Right hindlimb (tissue), 1 donor: Measurements from ENCODE around the gene RREB1.

Source experiments
- DNase-seq: peaks from one replicate; pipeline ENCODE4 v3.0.0-alpha.2; 2018

Gene RREB1

GRCh38 chr6:7197747-7198146, 90.0 kb downstream of the RREB1 start:
- no peak for DNase-seq

- DNase-seq: no peak
These were observed 91.4 kb downstream of the RREB1 start for GRCh38 chr6:7198833-7199800.

GRCh38 chr6:7200598-7201443, 93.1 kb downstream of the RREB1 start:
- DNase-seq: no peak

GRCh38 chr6:7201444-7201731, 93.6 kb downstream of the RREB1 start:
- no peak for DNase-seq

- DNase-seq: peak; percentile 44
These were observed 94.2 kb downstream of the RREB1 start for GRCh38 chr6:7201732-7202541.

GRCh38 chr6:7202950-7203349, 95.2 kb downstream of the RREB1 start:
- DNase-seq: no peak

- no peak for DNase-seq
These were observed 96.2 kb downstream of the RREB1 start for GRCh38 chr6:7203939-7204338.

- DNase-seq: no peak
These were observed 97.0 kb downstream of the RREB1 start for GRCh38 chr6:7204726-7205125.

GRCh38 chr6:7207720-7208119, 100.0 kb downstream of the RREB1 start:
- DNase-seq: no peak

- no peak for DNase-seq
These were observed 105.7 kb downstream of the RREB1 start for GRCh38 chr6:7213416-7213815.

- no peak for DNase-seq
These were observed 106.7 kb downstream of the RREB1 start for GRCh38 chr6:7214468-7214867.

GRCh38 chr6:7215131-7215530, 107.4 kb downstream of the RREB1 start:
- DNase-seq: no peak

- DNase-seq: no peak
These were observed 108.1 kb downstream of the RREB1 start for GRCh38 chr6:7215798-7216231.

- DNase-seq: peak; percentile 85
These were observed 109.3 kb downstream of the RREB1 start for GRCh38 chr6:7216941-7217621.

- no peak for DNase-seq
These were observed 110.7 kb downstream of the RREB1 start for GRCh38 chr6:7218406-7218988.

GRCh38 chr6:7219310-7219709, 111.5 kb downstream of the RREB1 start:
- DNase-seq: no peak

GRCh38 chr6:7222197-7222596, 114.4 kb downstream of the RREB1 start:
- no peak for DNase-seq

- no peak for DNase-seq
These were observed 117.0 kb downstream of the RREB1 start for GRCh38 chr6:7224731-7225130.

GRCh38 chr6:7228662-7229375, 121.1 kb downstream of the RREB1 start:
- DNase-seq: no peak

- DNase-seq: no peak
These were observed 121.9 kb downstream of the RREB1 start for GRCh38 chr6:7229376-7230326.
